ACHN (cell line): ENCODE data around the gene TRABD2B.

ENCODE experiments used
- DNase-seq: peaks from one replicate; pipeline ENCODE4 v3.0.0-alpha.2; 2015
- in situ Hi-C: cut with HindIII; loops from 2 replicates; pipeline ENCODE4 v1.10.0; 2017; ENCODE audit warnings: low sequenced_read_pairs, low pct_ligation_motif_present, low pct_unique_long_range_greater_than_20kb

Gene TRABD2B

DNA sequence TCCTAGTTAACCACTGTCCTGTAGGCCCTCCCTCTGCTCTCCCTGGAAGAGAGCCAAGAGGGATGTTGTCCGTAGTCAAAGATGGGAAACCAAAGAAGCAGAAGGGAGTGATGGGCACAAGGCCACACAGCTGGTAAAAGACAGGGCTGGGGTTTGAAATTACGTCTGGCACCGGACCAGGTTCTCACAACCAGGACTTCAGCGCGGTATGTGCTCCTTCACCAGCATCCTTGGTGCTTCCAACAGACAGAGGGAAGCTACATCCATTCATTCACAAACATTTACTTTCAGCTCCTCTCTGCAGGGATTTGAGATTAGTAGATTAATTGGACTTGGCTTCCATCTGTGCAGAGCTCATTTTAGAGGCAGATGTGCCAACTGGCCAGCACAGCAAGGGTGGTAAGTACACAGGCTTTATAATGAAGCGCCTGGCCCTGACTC lies 191.2 kb downstream of the TRABD2B start:
- in situ Hi-C loops, result no loop called here
- no peak for DNase-seq

DNA sequence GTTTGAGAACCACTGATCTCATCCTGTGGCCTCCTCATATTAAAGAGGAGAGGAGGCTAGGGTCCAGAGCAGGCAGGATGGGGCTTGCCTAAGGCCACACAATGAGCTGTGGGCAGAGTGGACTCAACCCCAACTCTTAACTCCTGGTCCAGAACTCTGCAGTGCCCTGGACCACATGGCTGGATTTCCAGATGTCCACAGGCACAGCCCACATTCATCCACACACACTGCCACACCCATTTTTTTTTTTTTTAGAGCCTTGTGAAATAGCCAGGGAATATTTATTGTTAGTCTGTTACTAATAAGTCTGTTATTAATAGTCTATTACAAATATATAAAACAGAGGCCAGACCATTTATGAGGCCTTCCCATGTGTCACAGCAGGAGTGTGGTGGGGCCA lies 192.2 kb downstream of the TRABD2B start:
- in situ Hi-C loops, result no loop called here
- no peak for DNase-seq

DNA sequence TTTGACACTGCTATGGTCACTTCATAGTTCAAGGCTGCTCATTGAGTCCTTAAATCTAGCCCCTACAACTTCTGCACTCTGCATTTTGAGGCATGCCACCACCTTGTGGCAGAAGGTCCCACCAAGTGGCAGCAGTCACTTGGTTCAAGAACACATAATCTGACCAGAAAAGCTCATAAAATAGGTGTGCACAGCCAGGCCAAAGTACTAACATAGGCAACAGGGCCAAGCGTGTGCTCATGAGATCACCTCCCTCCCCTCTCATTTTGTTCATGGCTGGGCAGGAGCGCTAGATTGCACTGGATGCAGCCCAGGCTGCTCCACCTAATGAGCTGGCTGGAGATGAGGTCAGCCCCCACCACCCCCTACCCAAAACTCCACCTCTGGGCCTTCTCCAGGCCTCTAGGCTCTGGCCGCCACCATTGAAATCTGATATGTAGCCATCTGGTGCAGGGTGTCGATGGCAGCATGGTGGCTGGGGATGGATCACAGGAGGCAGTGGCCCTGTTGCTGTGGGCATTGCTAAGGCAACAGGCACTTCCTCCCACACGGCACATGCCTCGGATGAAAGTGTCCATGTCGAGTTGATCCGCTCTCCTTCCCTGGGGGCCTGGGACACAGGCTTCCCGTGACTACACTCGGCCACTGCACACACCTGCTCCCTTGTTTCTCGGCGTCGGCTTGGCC lies 193.2 kb downstream of the TRABD2B start:
- DNase-seq, result no peak

DNA sequence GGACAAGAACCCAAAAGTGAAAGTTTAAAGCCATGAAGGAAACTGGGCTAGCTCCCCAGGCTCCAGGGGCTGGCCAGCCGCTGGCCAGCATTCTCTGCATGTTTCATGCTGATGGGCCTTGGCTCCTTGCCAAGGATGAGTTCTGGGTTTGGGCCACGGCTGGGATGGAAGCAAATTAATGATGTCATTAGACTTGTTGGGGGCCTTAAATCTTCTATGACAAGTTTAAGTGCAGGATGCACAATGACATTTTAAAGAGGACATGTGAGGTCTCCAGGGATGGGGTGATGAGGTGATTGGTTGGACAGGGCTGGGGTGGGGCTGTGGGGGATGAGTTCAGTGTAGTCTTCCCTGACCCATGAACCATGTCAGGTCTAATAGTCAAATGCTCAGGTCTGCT lies 199.6 kb downstream of the TRABD2B start:
- DNase-seq, result no peak
- in situ Hi-C loops, result no loop called here

More for the DNA sequence above, 193.2 kb downstream of the TRABD2B start:
- in situ Hi-C loops, result no loop called here

DNA sequence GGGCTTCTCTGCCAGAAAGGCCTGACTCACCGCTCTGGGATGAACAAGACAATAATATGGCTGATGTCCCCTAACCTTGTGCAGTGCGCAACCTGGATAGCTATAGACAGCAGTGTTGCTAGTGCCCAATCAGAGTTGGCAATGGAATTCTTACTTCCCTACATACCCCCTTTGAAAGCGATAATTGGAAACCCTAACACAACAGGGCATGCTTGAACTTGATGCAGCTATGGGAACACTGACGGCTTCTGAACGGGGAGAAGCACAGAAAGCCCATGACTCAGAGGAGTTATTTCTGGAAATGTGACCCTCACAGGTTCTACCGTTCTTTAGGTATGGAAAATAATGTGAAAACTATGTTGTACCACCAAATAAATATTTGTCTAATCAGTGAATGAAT lies 200.6 kb downstream of the TRABD2B start:
- in situ Hi-C loops, result no loop called here
- DNase-seq, result no peak

DNA sequence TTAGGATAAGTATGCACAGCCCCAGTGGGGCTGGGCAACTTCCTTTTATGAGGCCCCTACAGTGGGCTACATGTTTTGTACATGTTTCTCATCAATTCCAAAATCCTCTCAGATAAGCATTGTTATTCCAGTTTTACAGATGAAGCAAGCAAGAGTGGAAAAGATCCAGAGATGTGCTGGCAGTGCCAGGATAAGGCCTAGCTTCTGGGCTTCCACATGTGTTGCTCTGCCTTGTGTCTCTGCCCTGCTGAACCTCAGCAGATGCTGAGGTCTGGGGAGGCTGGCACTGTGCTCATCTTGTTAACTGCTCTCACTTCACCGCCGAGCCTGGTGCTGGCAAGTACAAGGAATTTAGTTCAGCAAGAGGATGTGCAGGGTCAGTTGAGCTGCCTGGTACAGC lies 202.1 kb downstream of the TRABD2B start:
- DNase-seq, result no peak
- in situ Hi-C loops, result no loop called here

DNA sequence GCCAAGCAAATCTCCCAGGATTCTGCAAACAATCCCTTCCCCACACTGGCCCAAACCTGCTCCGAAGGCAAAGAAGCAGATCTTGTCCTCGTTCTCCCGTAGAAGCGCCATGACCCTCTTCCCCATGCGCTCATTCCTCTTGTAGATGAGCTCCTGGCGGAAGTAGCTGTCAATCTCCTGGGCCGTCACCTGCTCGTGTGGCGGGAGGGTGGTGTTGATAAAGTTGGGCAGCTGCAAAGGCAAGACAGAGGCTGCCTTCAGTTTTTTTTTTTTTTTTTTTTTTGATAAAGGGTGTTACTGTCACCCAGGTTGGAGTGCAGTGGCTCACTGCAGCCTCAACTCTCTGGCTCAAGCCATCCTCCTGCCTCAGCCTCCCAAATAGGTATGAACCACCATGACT lies 202.7 kb downstream of the TRABD2B start:
- no peak for DNase-seq
- in situ Hi-C loops, result no loop called here

DNA sequence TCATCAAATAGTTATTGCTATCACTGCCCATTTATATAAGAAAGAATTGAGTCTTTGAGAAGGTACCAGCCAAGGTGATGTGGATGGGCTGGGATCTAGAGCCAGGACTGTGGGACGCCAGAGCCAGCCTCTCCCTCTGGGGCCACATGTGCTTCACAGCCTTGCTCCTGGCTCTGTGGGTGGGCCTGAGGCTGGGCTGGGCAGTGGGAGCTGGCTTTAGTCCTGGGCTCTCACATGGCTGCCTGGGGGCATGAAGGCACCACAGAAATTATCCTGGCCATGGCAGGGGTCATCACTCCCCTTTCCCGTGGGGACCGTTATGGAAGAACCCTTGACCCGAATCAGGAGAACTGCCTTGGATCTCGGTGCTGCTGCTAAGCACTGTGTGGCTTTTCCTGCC lies 203.1 kb downstream of the TRABD2B start:
- in situ Hi-C loops, result no loop called here
- no peak for DNase-seq

DNA sequence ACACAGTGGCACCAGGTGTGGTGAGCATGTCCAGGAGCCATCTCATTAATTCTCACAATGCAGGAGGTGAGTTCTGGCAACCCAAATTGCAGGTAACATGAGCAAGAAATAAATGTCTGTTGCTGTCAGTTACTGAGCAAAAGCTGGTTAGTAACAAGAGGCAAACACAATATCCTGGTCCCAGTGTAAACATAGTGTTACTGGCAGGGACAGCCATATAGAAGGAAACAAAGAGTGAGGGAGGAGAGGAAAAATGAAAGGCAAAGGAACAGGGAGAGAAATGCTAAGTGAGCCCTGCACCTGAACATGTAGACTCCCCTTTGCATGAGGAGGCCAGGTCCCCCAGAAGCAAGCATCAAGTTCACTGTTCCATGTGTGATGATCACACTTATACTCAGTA lies 203.6 kb downstream of the TRABD2B start:
- DNase-seq, result no peak
- in situ Hi-C loops, result no loop called here

DNA sequence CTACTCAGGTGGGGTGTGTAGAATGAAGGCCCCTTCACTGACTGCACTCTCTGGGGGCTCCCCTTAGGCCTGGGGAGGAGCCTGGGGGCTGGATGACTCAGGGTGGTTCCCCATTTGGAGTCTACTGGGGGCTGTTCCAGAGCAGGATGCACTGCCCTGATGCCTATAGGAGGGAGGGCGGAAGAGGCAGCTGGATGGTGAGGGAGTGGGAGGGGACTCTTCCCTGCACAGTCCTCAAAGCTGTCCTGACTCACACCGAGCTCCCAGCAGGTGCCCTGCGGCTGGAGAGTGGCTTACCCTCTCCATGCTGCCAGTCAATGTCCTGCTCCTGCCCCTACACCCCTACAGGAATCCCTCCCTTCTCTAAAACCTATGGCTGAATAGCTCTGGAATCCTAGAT lies 204.4 kb downstream of the TRABD2B start:
- no peak for DNase-seq
- in situ Hi-C loops, result no loop called here

DNA sequence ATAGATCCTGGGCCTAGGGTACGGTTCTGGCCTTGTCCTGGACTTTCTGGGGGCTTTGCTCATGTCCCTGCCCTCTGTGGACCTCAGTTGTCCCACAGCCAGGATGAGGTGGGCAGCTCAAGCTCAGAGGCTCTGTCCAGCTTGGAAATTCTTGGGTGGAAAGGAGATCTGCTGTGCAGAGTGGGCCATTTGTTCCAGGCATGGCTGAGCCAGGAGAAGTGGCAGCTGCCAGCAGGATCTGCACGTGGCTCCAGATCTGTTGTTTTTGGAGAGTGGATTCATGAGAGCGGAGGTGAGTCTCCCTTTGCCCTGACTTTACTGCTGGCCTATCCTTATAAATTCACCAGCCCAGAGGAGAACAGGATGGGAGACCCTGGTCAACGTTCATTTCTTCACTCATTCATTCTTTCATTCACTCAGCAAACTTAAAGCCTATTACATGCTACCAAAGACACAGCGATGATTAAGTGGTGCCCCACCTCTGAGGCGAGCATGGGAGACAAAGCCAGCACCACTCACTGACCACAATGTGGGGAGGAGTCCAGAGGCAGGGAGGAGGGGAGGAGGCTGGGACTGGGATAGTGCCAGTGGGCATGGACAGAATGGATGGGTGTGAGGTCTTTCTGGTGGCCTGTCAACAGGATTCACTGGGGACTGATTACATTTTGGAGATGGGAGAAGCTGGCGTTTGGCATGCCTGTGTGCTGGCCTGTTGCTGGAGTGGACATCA lies 205.1 kb downstream of the TRABD2B start:
- in situ Hi-C loops, result no loop called here
- DNase-seq, result peak; percentile 6

DNA sequence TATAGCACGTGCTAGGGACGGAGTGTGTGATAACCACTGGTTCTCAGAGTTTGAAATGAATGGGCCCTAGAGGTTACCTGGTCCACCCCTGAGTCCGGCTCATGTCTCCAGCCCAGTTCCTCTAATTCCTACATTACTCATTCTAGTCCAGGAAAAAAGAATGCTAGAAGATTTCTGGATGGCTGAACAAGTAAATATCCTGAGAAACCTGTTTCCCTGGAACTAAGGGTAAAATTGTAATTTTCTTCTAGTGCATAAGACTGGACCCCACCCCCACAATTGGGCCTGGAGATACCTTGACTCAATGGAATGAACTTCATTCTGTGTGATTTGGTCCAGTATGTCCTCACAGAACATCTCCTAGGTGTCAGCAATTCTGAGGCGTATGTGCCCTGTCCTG lies 208.4 kb downstream of the TRABD2B start:
- in situ Hi-C loops, result no loop called here

DNA sequence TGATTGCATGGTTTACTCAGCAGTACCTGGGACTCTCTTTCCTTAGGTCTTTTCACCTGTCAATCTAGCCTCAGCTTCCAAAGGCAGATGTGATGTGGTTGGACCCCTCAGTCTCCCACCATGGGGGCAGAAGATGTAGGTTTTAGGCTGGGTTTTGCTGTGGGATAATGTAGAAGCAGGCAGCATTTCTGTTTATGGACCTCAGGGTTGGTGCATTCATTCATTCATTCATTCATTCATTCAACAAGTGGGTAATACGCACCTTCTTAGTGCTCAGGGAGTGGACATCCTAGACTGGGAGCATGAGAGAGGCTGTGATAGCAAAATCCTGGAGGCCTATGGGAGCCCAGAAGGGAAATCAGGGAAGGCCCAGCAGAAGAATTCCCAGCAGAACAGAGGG lies 209.6 kb downstream of the TRABD2B start:
- DNase-seq, result no peak
- in situ Hi-C loops, result no loop called here

More for the DNA sequence above, 208.4 kb downstream of the TRABD2B start:
- no peak for DNase-seq

DNA sequence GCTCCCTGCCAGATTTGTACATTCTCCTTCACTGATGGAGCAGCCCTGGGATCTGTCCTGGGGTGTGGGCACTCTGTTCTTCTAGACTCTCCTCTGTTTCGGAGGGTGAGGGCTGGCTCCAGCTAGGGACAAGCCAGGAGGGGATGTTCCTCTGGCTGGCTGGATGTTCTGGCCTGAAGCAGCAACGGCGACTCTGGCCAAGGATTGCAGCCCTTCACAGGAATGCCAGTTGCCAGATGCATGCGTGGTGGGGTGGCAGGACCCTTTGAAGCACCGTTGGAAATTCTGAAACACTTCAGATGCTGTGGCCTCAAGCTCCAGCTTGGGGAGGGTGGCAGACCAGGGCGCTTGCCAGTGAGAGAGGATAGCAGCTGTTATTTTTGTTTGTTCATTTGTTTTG lies 210.9 kb downstream of the TRABD2B start:
- in situ Hi-C loops, result no loop called here
- DNase-seq, result no peak

DNA sequence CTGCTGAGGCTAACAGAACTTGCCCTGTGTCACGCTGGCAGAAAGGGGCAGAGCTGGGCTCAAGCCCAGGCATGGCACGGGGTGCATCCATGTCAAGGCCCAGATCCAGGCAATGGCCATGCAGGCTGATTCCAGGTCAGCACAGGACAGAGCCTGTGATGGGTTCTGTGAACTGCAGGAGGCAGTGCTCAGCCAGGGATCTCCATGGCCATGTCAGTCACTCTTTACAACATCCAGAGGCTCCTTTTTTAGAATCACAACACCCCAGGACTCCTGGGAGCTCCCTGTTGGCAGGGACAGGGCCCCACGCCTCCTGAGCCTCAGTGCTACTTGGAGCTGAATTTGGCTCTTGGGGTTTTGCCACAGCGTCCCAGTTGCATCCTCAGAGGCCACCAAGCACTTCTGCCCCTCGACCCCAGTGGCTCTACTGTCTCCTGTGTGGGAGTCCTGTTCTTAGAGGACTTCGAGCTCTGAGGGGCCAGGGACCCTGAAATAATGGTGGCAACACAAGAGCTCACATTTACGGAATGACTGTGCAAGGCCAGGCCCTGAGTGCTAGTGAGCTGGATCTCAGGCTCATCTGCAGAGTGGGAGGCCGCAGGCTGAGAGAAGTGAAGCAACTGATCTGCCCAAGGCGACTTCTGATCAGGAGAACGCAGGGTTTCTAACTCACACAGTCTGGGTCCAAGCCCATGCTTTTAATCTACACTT lies 211.5 kb downstream of the TRABD2B start:
- peak; percentile 33 for DNase-seq
- in situ Hi-C loops, result no loop called here

DNA sequence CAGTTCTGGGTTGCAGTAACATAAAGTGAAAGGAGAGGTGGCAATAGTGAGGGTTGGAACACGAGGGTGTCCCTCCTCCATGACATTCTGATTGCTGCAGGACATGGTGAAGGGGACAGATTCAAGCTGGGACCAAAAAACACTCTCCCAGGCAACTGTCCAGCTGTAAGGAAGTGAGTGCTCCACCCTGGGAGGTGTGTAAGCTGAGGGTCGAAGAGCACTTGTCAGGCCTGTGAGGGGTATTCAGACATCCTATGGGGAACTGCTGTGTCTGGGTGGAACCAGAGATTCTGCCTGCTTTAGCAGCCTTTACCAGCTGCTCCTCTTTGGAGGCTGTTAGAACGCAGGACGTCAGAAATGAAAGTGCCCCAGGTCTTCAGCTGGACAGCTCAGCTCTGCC lies 212.1 kb downstream of the TRABD2B start:
- DNase-seq, result no peak
- in situ Hi-C loops, result no loop called here

DNA sequence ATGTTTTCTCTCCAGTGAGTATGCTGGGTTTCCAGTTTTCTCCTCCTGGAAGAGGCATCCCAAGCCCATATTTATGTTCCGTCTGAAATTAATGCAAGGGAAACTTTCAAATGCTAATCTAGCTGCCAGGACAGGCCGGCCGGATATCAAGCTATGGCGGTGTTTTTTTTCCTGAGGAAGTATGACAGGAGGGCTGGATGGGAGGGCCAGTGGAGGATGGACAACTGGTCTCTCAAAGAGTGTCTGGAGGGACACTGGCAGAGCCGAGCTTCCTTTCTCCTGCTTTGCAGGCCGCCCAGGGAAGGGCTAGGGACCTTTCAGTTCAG lies 212.7 kb downstream of the TRABD2B start:
- in situ Hi-C loops, result no loop called here

DNA sequence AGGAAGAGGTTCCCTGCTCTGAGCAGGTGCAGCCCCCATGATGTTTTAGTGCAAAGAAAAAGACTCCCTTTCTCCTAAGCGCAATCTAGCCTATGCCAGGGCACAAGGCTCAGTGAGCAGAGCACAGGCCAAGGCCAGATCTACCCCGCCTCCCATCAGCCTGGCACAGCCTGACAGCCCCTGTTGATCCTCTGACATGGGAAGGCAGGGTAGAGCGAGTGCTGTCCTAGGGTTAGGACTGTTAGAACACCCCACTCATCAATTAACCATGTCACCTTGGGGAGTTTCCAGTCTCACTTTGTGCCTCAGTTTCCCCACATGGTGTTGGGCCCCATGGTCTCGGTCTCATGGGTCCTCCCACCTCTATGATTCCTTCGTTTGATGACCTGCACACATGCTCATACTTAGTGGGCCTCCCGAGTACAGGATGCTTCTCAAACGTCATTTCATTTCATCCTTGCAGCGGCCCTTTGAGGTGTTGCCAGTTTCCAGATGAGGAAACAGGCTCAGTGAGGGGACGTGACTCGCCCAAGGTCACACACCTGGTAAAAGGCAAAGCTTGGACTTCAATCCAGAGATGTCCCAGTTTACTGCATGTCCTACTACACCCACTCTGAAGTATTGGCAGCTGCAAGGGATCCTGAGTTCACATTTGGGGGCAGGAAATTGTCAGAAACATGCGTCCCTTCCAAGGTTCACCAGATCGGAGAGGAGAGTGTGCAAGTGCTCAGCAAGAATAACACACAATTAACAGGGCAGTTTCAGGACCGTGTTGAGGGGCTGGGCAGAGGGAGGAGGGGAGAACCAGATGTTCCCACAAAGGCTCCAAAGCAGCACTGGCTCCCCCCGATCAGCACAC lies 213.3 kb downstream of the TRABD2B start:
- in situ Hi-C loops, result no loop called here
- no peak for DNase-seq

More for the DNA sequence above, 212.7 kb downstream of the TRABD2B start:
- no peak for DNase-seq
